ENCODE results near the gene HNF1B. TPM values are rescaled to one million over a fixed set of nuclear protein-coding genes. Genes with fewer than 3 reads are reported as not detected.
A peak's percentile ranks its signal among the peaks of the same experiment; 100 is the strongest.

HNF1B gene
- total RNA-seq, 3 donors from 2014 or later: 0.33 TPM; not detected in 2

- no peaks in the 10 kb centered on the region for H3K9me3 ChIP-seq
- no peak overlapping the region for H3K4me3 ChIP-seq
- H3K4me1 ChIP-seq: peaks cover 5 to 16% of the 10 kb centered on the region in 2 donors
These were observed 1.8 kb upstream of the HNF1B start for GRCh38 chr17:37746617-37747016.

GRCh38 chr17:37745801-37746426 lies 1.1 kb upstream of the HNF1B start:
- Histone ChIP-seq H3K27me3 (peaks cover 5 to 62% of the 10 kb centered on the region in 2 donors), H3K36me3 (no peaks in the 10 kb centered on the region), H3K4me1 (peaks cover 5 to 16% of the 10 kb centered on the region in 2 donors), H3K9me3 (no peaks in the 10 kb centered on the region), H3K4me3 (no peak overlapping the region), H3K27ac (no peak overlapping the region)
- no peak for DNase-seq (ENCODE audit: low spot score in 2 of 2)
- intact Hi-C loops (cut with DNase I; ENCODE audit: low total_unique reads): no loop called here
- TF ChIP-seq POLR2AphosphoS5 (IDR thresholded peaks at IDR 0.05): no peak
- no peak for TF ChIP-seq POLR2A (IDR thresholded peaks at IDR 0.05)
- no peak for TF ChIP-seq CTCF (IDR thresholded peaks at IDR 0.05)

More at GRCh38 chr17:37746617-37747016, 1.8 kb upstream of the HNF1B start:
- TF ChIP-seq CTCF (IDR thresholded peaks at IDR 0.05): no peak
- no peak for TF ChIP-seq POLR2AphosphoS5 (IDR thresholded peaks at IDR 0.05)
- no peak for TF ChIP-seq POLR2A (IDR thresholded peaks at IDR 0.05)
- intact Hi-C loops (cut with DNase I; ENCODE audit: low total_unique reads): no loop called here
- Histone ChIP-seq H3K27ac (no peak overlapping the region), H3K36me3 (no peaks in the 10 kb centered on the region), H3K27me3 (peaks cover 5 to 56% of the 10 kb centered on the region in 2 donors)
- DNase-seq (ENCODE audit: low spot score in 2 of 2): no peak

- DNase-seq (ENCODE audit: low spot score in 2 of 2): no peak
- H3K4me3 ChIP-seq: peak overlapping the region in 1 of 3 donors; percentile 61
- no peak for TF ChIP-seq CTCF (IDR thresholded peaks at IDR 0.05)
These were observed 279 bp downstream of the HNF1B start for GRCh38 chr17:37744633-37744927.

GRCh38 chr17:37743875-37744632 lies 805 bp downstream of the HNF1B start:
- H3K27ac ChIP-seq: no peak overlapping the region
- intact Hi-C loops (cut with DNase I; ENCODE audit: low total_unique reads): no loop called here
- H3K27me3 ChIP-seq: peaks cover 5 to 75% of the 10 kb centered on the region in 2 donors
- H3K9me3 ChIP-seq: no peaks in the 10 kb centered on the region
- TF ChIP-seq POLR2AphosphoS5 (IDR thresholded peaks at IDR 0.05) (no peak), POLR2A (IDR thresholded peaks at IDR 0.05) (no peak), CTCF (IDR thresholded peaks at IDR 0.05) (no peak)
- no peak for DNase-seq (ENCODE audit: low spot score in 2 of 2)
- no peaks in the 10 kb centered on the region for H3K36me3 ChIP-seq
- peaks cover 5 to 16% of the 10 kb centered on the region in 2 donors for H3K4me1 ChIP-seq
- H3K4me3 ChIP-seq: peak overlapping the region in 1 of 3 donors; percentile 61

More at GRCh38 chr17:37744633-37744927, 279 bp downstream of the HNF1B start:
- no peak overlapping the region for H3K27ac ChIP-seq
- intact Hi-C loops (cut with DNase I; ENCODE audit: low total_unique reads): no loop called here
- H3K9me3 ChIP-seq: no peaks in the 10 kb centered on the region
- peaks cover 5 to 16% of the 10 kb centered on the region in 2 donors for H3K4me1 ChIP-seq
- peaks cover 5 to 75% of the 10 kb centered on the region in 2 donors for H3K27me3 ChIP-seq
- H3K36me3 ChIP-seq: no peaks in the 10 kb centered on the region

GRCh38 chr17:37743612-37743874 lies 1.3 kb downstream of the HNF1B start:
- intact Hi-C loops (cut with DNase I; ENCODE audit: low total_unique reads): no loop called here
- H3K4me3 ChIP-seq: peak overlapping the region; percentile 9 to 61 (median 35)
- H3K4me1 ChIP-seq: peaks cover 5 to 16% of the 10 kb centered on the region in 2 donors
- no peaks in the 10 kb centered on the region for H3K9me3 ChIP-seq
- H3K36me3 ChIP-seq: no peaks in the 10 kb centered on the region
- DNase-seq (ENCODE audit: low spot score in 2 of 2): no peak
- TF ChIP-seq POLR2A (IDR thresholded peaks at IDR 0.05) (no peak), POLR2AphosphoS5 (IDR thresholded peaks at IDR 0.05) (no peak), CTCF (IDR thresholded peaks at IDR 0.05) (no peak)
- peaks cover 5 to 80% of the 10 kb centered on the region in 2 donors for H3K27me3 ChIP-seq
- H3K27ac ChIP-seq: no peak overlapping the region

Measured in breast epithelium (tissue), 4 donors.